SU-DHL-6 (cell line): ENCODE results near the gene NAP1L1.

ENCODE experiments used
- H2AFZ ChIP-seq: fragments of 200-600 bp; sonication (generic); 2 replicates; pipeline ENCODE4 v1.6.1; 2014; ENCODE audit warnings: low read depth, mild to moderate bottlenecking, moderate library complexity, mixed read lengths, antibody characterized with exemption, low read length; ENCODE audit not compliant: severe bottlenecking
- H3F3A ChIP-seq: fragments of 200-600 bp; shearing (Covaris generic); 2 replicates; pipeline ENCODE4 v1.6.0; 2016; ENCODE audit warnings: antibody characterized with exemption, mild to moderate bottlenecking; ENCODE audit not compliant: insufficient read depth
- H3K27ac ChIP-seq: fragments of 200-600 bp; sonication (generic); 2 replicates; pipeline ENCODE4 v1.5.1; 2016; ENCODE audit warnings: low read depth, mild to moderate bottlenecking, low read length, moderate library complexity, mixed read lengths
- H3K27me3 ChIP-seq: fragments of 200-600 bp; sonication (generic), shearing (Covaris generic); 2 replicates; pipeline ENCODE4 v1.6.0; 2014; ENCODE audit warnings: mild to moderate bottlenecking, low read length
- H3K36me3 ChIP-seq: fragments of 200-600 bp; sonication (generic); 2 replicates; pipeline ENCODE4 v1.6.1; 2014; ENCODE audit warnings: mild to moderate bottlenecking, low read length, mixed read lengths
- H3K4me2 ChIP-seq: fragments of 300-600, 200-600 bp; shearing (Covaris generic), sonication (generic); 2 replicates; pipeline ENCODE4 v1.6.0; 2014; ENCODE audit warnings: low read length, low read depth, mild to moderate bottlenecking; ENCODE audit not compliant: poor library complexity, severe bottlenecking
- H3K4me3 ChIP-seq: fragments of 200-600 bp; sonication (generic); 2 replicates; pipeline ENCODE4 v1.5.1; 2014; ENCODE audit warnings: antibody characterized with exemption, low read length, mild to moderate bottlenecking, mixed read lengths; ENCODE audit not compliant: insufficient read depth, poor library complexity, severe bottlenecking
- H3K79me2 ChIP-seq: fragments of 200-600 bp; sonication (generic); 2 replicates; pipeline ENCODE4 v1.6.1; 2014; ENCODE audit warnings: mild to moderate bottlenecking, low read length, moderate library complexity; ENCODE audit not compliant: insufficient read depth
- H3K9ac ChIP-seq: fragments of 200-600 bp; sonication (generic); 2 replicates; pipeline ENCODE4 v1.7.0; 2014; ENCODE audit warnings: mild to moderate bottlenecking, low read length
- H3K9me2 ChIP-seq: fragments of 200-600 bp; sonication (generic); replicated peaks from 2 replicates; pipeline ENCODE4 v1.6.1; 2014; ENCODE audit warnings: low read length; ENCODE audit not compliant: insufficient read depth
- H3K9me3 ChIP-seq: fragments of 200-600 bp; sonication (generic); 2 replicates; pipeline ENCODE4 v1.6.1; 2014; ENCODE audit warnings: low read length, mixed read lengths; ENCODE audit not compliant: insufficient read depth
- H4K20me1 ChIP-seq: fragments of 200-600 bp; sonication (generic); 2 replicates; pipeline ENCODE4 v1.6.1; 2014; ENCODE audit warnings: low read depth, mild to moderate bottlenecking, antibody characterized with exemption, low read length, moderate library complexity, mixed read lengths
- EZH2phosphoT487 ChIP-seq: fragments of 200-600 bp; sonication (generic), shearing (Covaris generic); conservative IDR thresholded peaks from 2 replicates; pipeline ENCODE4 v1.6.1; 2018; ENCODE audit warnings: mild to moderate bottlenecking, antibody characterized with exemption, low read length, moderate library complexity, mixed read lengths
- TF ChIP-seq, protein P1 (sequence below): fragments of 200-600 bp; sonication (generic); IDR thresholded peaks from one replicate; pipeline ENCODE4 v1.5.1; 2017; ENCODE audit warnings: antibody characterized with exemption, mild to moderate bottlenecking, low read length, moderate library complexity; ENCODE audit not compliant: insufficient read depth, poor library complexity, severe bottlenecking

NAP1L1 gene

DNA sequence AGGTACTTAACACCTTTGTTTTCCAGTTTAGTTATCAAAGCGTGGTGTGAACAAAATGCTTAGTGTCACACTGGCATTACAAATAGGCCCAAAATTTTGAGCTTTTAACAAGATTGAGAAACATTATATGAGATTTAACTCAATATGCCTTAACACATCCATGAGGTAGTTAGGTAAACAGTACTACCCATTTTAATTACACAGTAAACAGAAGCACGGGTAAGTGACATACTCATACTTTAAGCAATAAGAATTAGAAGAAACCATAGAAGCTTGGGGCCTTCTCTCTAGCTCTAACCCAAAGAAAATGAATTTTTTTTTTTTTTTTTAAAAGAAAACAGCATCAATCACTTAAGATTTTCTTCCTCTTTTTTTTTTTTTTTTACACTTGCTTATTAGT is 37.4 kb downstream of the NAP1L1 start:
- H3F3A ChIP-seq: peaks cover 28% of the 10 kb centered on the region
- TF ChIP-seq EZH2phosphoT487: no peak
- TF ChIP-seq, protein P1, sequence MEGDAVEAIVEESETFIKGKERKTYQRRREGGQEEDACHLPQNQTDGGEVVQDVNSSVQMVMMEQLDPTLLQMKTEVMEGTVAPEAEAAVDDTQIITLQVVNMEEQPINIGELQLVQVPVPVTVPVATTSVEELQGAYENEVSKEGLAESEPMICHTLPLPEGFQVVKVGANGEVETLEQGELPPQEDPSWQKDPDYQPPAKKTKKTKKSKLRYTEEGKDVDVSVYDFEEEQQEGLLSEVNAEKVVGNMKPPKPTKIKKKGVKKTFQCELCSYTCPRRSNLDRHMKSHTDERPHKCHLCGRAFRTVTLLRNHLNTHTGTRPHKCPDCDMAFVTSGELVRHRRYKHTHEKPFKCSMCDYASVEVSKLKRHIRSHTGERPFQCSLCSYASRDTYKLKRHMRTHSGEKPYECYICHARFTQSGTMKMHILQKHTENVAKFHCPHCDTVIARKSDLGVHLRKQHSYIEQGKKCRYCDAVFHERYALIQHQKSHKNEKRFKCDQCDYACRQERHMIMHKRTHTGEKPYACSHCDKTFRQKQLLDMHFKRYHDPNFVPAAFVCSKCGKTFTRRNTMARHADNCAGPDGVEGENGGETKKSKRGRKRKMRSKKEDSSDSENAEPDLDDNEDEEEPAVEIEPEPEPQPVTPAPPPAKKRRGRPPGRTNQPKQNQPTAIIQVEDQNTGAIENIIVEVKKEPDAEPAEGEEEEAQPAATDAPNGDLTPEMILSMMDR: no peak
- peaks cover 4% of the 10 kb centered on the region; the same call in 1 of the 2 replicates for H4K20me1 ChIP-seq
- H3K9me2 ChIP-seq: no peaks in the 10 kb centered on the region
- H3K36me3 ChIP-seq: peaks cover 52% of the 10 kb centered on the region
- H3K27me3 ChIP-seq: no peaks in the 10 kb centered on the region
- H3K4me3 ChIP-seq: no peak overlapping the region
- H3K9me3 ChIP-seq: no peaks in the 10 kb centered on the region
- no peak overlapping the region for H3K9ac ChIP-seq
- H2AFZ ChIP-seq: no peak overlapping the region
- H3K4me2 ChIP-seq: no peak overlapping the region
- no peak overlapping the region for H3K27ac ChIP-seq
- no peaks in the 10 kb centered on the region for H3K79me2 ChIP-seq

DNA sequence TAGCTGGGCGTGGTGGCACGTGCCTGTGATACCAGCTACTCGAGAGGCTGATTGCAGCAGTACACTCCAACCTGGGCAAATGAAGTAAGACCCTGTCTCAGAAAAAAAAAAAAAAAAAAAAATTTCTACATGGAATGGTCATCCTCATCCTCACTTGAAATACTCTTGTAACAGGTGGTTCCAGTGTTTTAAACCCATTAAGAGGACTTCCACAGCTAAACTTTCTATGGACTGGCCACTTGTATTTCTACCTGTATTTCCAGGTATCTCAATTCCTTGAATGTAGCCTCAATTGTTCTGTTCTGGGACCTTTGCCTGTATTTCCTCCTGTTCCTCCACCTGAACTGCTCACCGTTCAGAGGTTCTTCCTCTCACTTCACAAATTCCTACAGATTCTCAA is 41.1 kb downstream of the NAP1L1 start:
- Histone ChIP-seq H3K4me2 (no peak overlapping the region), H3K36me3 (peaks cover 24% of the 10 kb centered on the region; the same call in 1 of the 2 replicates), H3K9me3 (no peaks in the 10 kb centered on the region), H3K79me2 (no peaks in the 10 kb centered on the region), H2AFZ (no peak overlapping the region), H4K20me1 (peaks cover 4% of the 10 kb centered on the region; the same call in 1 of the 2 replicates), H3K4me3 (no peak overlapping the region), H3K9me2 (no peaks in the 10 kb centered on the region), H3K27ac (no peak overlapping the region), H3K27me3 (no peaks in the 10 kb centered on the region), H3K9ac (no peak overlapping the region), H3F3A (peaks cover 27% of the 10 kb centered on the region)
- TF ChIP-seq EZH2phosphoT487: no peak
- TF ChIP-seq, protein P1: no peak

DNA sequence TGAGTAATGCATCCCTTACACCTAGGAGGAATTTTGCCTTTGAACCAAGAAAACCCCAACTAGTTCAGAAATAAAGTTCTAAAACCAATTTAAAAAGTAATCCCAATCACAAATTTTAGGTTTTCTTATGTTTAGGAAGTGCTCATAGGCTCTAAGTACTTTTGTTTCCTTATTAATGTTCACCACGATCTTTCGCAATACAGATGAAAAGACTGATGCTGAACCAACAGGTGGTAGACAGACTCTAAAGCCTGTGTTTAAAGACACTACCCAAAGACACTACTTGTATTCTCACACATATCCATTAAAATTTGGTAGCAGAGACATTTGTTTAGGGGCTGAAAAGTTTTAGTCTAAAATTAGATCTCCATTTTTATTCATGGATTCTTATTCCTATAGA is 42.3 kb downstream of the NAP1L1 start:
- Histone ChIP-seq H4K20me1 (peaks cover 3% of the 10 kb centered on the region; the same call in 1 of the 2 replicates), H3K27me3 (no peaks in the 10 kb centered on the region), H3K9ac (no peak overlapping the region), H3K36me3 (peaks cover 12% of the 10 kb centered on the region; the same call in 1 of the 2 replicates), H3K27ac (no peak overlapping the region), H3K79me2 (no peaks in the 10 kb centered on the region), H3F3A (peaks cover 34% of the 10 kb centered on the region), H3K4me3 (no peak overlapping the region), H3K9me3 (no peaks in the 10 kb centered on the region), H3K9me2 (no peaks in the 10 kb centered on the region), H3K4me2 (no peak overlapping the region), H2AFZ (no peak overlapping the region)
- TF ChIP-seq EZH2phosphoT487: no peak
- TF ChIP-seq, protein P1: no peak
